Panc1 (cell line): ENCODE data around the gene SIRPB2.

Experiments
- POLR2AphosphoS5 ChIP-seq: IDR thresholded peaks from 2 replicates; pipeline ENCODE4 v1.6.1; 2012; ENCODE audit warnings: mild to moderate bottlenecking, low read depth, low read length, moderate library complexity
- TCF7L2 ChIP-seq: IDR thresholded peaks from 2 replicates; pipeline ENCODE4 v1.6.1; 2011; ENCODE audit warnings: mild to moderate bottlenecking, low read depth, low read length, inconsistent platforms
- TF ChIP-seq, protein P1 (sequence below): fragments of 450-650 bp; IDR thresholded peaks from 2 replicates; pipeline ENCODE4 v1.5.1; 2017; ENCODE audit warnings: mild to moderate bottlenecking

GRCh38 chr20:1441133-1441532, 50.1 kb downstream of the SIRPB2 start:
- TF ChIP-seq, protein P1, sequence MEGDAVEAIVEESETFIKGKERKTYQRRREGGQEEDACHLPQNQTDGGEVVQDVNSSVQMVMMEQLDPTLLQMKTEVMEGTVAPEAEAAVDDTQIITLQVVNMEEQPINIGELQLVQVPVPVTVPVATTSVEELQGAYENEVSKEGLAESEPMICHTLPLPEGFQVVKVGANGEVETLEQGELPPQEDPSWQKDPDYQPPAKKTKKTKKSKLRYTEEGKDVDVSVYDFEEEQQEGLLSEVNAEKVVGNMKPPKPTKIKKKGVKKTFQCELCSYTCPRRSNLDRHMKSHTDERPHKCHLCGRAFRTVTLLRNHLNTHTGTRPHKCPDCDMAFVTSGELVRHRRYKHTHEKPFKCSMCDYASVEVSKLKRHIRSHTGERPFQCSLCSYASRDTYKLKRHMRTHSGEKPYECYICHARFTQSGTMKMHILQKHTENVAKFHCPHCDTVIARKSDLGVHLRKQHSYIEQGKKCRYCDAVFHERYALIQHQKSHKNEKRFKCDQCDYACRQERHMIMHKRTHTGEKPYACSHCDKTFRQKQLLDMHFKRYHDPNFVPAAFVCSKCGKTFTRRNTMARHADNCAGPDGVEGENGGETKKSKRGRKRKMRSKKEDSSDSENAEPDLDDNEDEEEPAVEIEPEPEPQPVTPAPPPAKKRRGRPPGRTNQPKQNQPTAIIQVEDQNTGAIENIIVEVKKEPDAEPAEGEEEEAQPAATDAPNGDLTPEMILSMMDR = no peak
- TF ChIP-seq TCF7L2 (no peak), POLR2AphosphoS5 (no peak; the same call in 1 of the 2 replicates)
